ENCODE data around the gene GALM. TPM values are rescaled to one million over a fixed set of nuclear protein-coding genes. Genes with fewer than 3 reads are reported as not detected.

GALM gene
- total RNA-seq, 1 experiment from 2014 or later: 20.5 TPM

- no peaks in the 10 kb centered on the region for H3K9me3 ChIP-seq (ENCODE audit: control insufficient read depth, insufficient read depth, low read depth, low read length)
- intact Hi-C loops (cut with micrococcal nuclease; ENCODE audit: unreplicated experiment): no loop called here
- DNase-seq (ENCODE audit: low read depth, low spot score) (no peak), ATAC-seq (no peak)
- CTCF ChIA-PET: interaction anchor here (0.7 kb wide), 2 partner anchors 11 to 202 kb away, joined by 3 to 5 read pairs; no protein-coding TSS in a partner anchor
- H3K4me3 ChIP-seq (ENCODE audit: low read depth in 2 of 2, low read length in 2 of 2): no peak overlapping the region
- no peaks in the 10 kb centered on the region for H3K27me3 ChIP-seq (ENCODE audit: control insufficient read depth, insufficient read depth, low read length)
- in situ Hi-C loops (cut with HindIII; ENCODE audit: low pct_unique_long_range_greater_than_20kb, low sequenced_read_pairs): loop anchor here (25.0 kb wide), 1 partner anchor 144 kb away; no protein-coding TSS in a partner anchor
- BruUV-seq (replicated peaks): no TSS peak
- no peaks in the 10 kb centered on the region for H3K4me1 ChIP-seq (ENCODE audit: control insufficient read depth, insufficient read depth, low read length)
- no peaks in the 10 kb centered on the region for H3K36me3 ChIP-seq (ENCODE audit: control insufficient read depth, insufficient read depth, low read length)
- no peak for TF ChIP-seq TCF7L2 (IDR thresholded peaks at IDR 0.05; ENCODE audit: low read depth, low read length)
- no peak for TF ChIP-seq SIN3A (IDR thresholded peaks at IDR 0.05; ENCODE audit: borderline replicate concordance, insufficient read depth, low read depth, low read length)
- no peak for TF ChIP-seq CTCF (IDR thresholded peaks at IDR 0.05)
- TF ChIP-seq, protein P1, sequence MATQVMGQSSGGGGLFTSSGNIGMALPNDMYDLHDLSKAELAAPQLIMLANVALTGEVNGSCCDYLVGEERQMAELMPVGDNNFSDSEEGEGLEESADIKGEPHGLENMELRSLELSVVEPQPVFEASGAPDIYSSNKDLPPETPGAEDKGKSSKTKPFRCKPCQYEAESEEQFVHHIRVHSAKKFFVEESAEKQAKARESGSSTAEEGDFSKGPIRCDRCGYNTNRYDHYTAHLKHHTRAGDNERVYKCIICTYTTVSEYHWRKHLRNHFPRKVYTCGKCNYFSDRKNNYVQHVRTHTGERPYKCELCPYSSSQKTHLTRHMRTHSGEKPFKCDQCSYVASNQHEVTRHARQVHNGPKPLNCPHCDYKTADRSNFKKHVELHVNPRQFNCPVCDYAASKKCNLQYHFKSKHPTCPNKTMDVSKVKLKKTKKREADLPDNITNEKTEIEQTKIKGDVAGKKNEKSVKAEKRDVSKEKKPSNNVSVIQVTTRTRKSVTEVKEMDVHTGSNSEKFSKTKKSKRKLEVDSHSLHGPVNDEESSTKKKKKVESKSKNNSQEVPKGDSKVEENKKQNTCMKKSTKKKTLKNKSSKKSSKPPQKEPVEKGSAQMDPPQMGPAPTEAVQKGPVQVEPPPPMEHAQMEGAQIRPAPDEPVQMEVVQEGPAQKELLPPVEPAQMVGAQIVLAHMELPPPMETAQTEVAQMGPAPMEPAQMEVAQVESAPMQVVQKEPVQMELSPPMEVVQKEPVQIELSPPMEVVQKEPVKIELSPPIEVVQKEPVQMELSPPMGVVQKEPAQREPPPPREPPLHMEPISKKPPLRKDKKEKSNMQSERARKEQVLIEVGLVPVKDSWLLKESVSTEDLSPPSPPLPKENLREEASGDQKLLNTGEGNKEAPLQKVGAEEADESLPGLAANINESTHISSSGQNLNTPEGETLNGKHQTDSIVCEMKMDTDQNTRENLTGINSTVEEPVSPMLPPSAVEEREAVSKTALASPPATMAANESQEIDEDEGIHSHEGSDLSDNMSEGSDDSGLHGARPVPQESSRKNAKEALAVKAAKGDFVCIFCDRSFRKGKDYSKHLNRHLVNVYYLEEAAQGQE (IDR thresholded peaks at IDR 0.05; ENCODE audit: insufficient read depth in 1 of 2, low read depth in 2 of 2, low read length in 1 of 2): no peak
- no peak for TF ChIP-seq POLR2AphosphoS5 (IDR thresholded peaks at IDR 0.05; ENCODE audit: low read depth, low read length)
- H3K27ac ChIP-seq (ENCODE audit: low read length): no peak overlapping the region
- POLR2A ChIA-PET: no interaction called here
These were observed 65.2 kb downstream of the GALM start for GRCh38 chr2:38731090-38731489.

GRCh38 chr2:38731684-38732221 is 65.8 kb downstream of the GALM start:
- ATAC-seq: no peak
- DNase-seq (ENCODE audit: low read depth, low spot score): no peak
- H3K9me3 ChIP-seq (ENCODE audit: control insufficient read depth, insufficient read depth, low read depth, low read length): no peaks in the 10 kb centered on the region
- no peak overlapping the region for H3K4me3 ChIP-seq (ENCODE audit: low read depth in 2 of 2, low read length in 2 of 2)
- no TSS peak for BruUV-seq (replicated peaks)
- no peaks in the 10 kb centered on the region for H3K36me3 ChIP-seq (ENCODE audit: control insufficient read depth, insufficient read depth, low read length)
- CTCF ChIA-PET: interaction anchor here (0.7 kb wide), 1 partner anchor 203 kb away, joined by 3 read pairs; no protein-coding TSS in a partner anchor
- no peak overlapping the region for H3K27ac ChIP-seq (ENCODE audit: low read length)
- POLR2A ChIA-PET: no interaction called here
- H3K27me3 ChIP-seq (ENCODE audit: control insufficient read depth, insufficient read depth, low read length): no peaks in the 10 kb centered on the region
- intact Hi-C loops (cut with micrococcal nuclease; ENCODE audit: unreplicated experiment) (no loop called here), in situ Hi-C loops (cut with HindIII; ENCODE audit: low pct_unique_long_range_greater_than_20kb, low sequenced_read_pairs) (loop anchor here (25.0 kb wide), 1 partner anchor 144 kb away; no protein-coding TSS in a partner anchor)
- TF ChIP-seq SIN3A (IDR thresholded peaks at IDR 0.05; ENCODE audit: borderline replicate concordance, insufficient read depth, low read depth, low read length) (no peak), POLR2AphosphoS5 (IDR thresholded peaks at IDR 0.05; ENCODE audit: low read depth, low read length) (no peak), TCF7L2 (IDR thresholded peaks at IDR 0.05; ENCODE audit: low read depth, low read length) (no peak), CTCF (IDR thresholded peaks at IDR 0.05) (no peak)
- TF ChIP-seq, protein P1 (IDR thresholded peaks at IDR 0.05; ENCODE audit: insufficient read depth in 1 of 2, low read depth in 2 of 2, low read length in 1 of 2): no peak
- no peaks in the 10 kb centered on the region for H3K4me1 ChIP-seq (ENCODE audit: control insufficient read depth, insufficient read depth, low read length)
